ENCODE measurements around the gene NDRG3. TPM values are rescaled to one million over a fixed set of nuclear protein-coding genes. Genes with fewer than 3 reads are reported as not detected.

The NDRG3 gene
- total and polyA plus RNA-seq, 2 donors (not counting 3 experiments of a cell fraction or from before 2014, with no cell fraction given), result 25.7 to 27.7 TPM

- DNase-seq (ENCODE audit: low read depth, low spot score) (no peak), FAIRE-seq (no peak)
- Histone ChIP-seq H2AFZ (ENCODE audit: low read depth, low read length) (no peak overlapping the region), H3K4me1 (ENCODE audit: control insufficient read depth, extremely low read depth, insufficient read depth, low read length) (no peaks in the 10 kb centered on the region), H3K4me2 (ENCODE audit: insufficient read depth, low read length) (no peak overlapping the region), H3K9ac (replicated peaks; ENCODE audit: extremely low read depth, insufficient read depth, low read length) (no peak overlapping the region), H4K20me1 (replicated peaks; ENCODE audit: control insufficient read depth, extremely low read depth, insufficient read depth, low read length) (no peaks in the 10 kb centered on the region), H3K27ac (ENCODE audit: insufficient read depth, low read depth, low read length) (no peak overlapping the region), H3K79me2 (ENCODE audit: control insufficient read depth, insufficient read depth, low read length) (no peaks in the 10 kb centered on the region), H3K36me3 (ENCODE audit: control insufficient read depth in 2 of 2, extremely low read depth in 1 of 2, insufficient read depth in 2 of 2, low read length in 2 of 2) (no peaks in the 10 kb centered on the region), H3K9me1 (replicated peaks; ENCODE audit: control insufficient read depth, extremely low read depth, insufficient read depth, low read length) (no peaks in the 10 kb centered on the region), H3K4me3 (replicated peaks in 1 of 3; ENCODE audit: insufficient read depth in 1 of 3, low read depth in 1 of 3, low read length in 3 of 3) (no peak overlapping the region), H3K27me3 (ENCODE audit: control insufficient read depth in 2 of 2, insufficient read depth in 2 of 2, low read length in 2 of 2) (no peaks in the 10 kb centered on the region), H3K9me3 (replicated peaks; ENCODE audit: control insufficient read depth, insufficient read depth, low read length) (no peaks in the 10 kb centered on the region)
- no TSS peak for BruUV-seq (replicated peaks)
- no peak for TF ChIP-seq CTCF (IDR thresholded peaks at IDR 0.05; ENCODE audit: extremely low read depth in 1 of 2, insufficient read depth in 1 of 2, low read depth in 1 of 2, low read length in 2 of 2)
- no peak for TF ChIP-seq POLR2AphosphoS5 (IDR thresholded peaks at IDR 0.05; ENCODE audit: insufficient read depth, low read depth, low read length)
- TF ChIP-seq FOS (IDR thresholded peaks at IDR 0.05; ENCODE audit: borderline replicate concordance, insufficient read depth, low read length), result no peak
- TF ChIP-seq MYC (IDR thresholded peaks at IDR 0.05; ENCODE audit: low read depth, low read length), result no peak
- TF ChIP-seq POLR2A (IDR thresholded peaks at IDR 0.05; ENCODE audit: low read depth, low read length), result no peak
- no peak for TF ChIP-seq GATA2 (IDR thresholded peaks at IDR 0.05; ENCODE audit: insufficient read depth, insufficient read length, low read depth, low read length)
- no peak for TF ChIP-seq JUN (IDR thresholded peaks at IDR 0.05; ENCODE audit: borderline replicate concordance, insufficient read depth, insufficient read length, low read depth)
- TF ChIP-seq MAX (IDR thresholded peaks at IDR 0.05; ENCODE audit: insufficient read depth, insufficient read length), result no peak
- TF ChIP-seq EZH2 (IDR thresholded peaks at IDR 0.05; ENCODE audit: borderline replicate concordance, low read depth, low read length, severe bottlenecking), result no peak
- dilution Hi-C loops (cut with MboI; ENCODE audit: extremely low pct_ligation_motif_present, low sequenced_read_pairs) (no loop called here), intact Hi-C loops (cut with micrococcal nuclease) (no loop called here)
- ChIA-PET CTCF (no interaction called here), POLR2A (no interaction called here)
Observed at GRCh38 chr20:36628076-36628475, 117.8 kb downstream of the NDRG3 start.
